Fibroblast of mammary gland (primary cell): ENCODE measurements around the gene ITGA3.

Experiments used
- DNase-seq: peaks from one replicate; pipeline ENCODE4 v3.0.0-alpha.2; 2010; ENCODE audit warnings: low read depth
- H3K4me3 ChIP-seq: 2 replicates; pipeline ENCODE4 v1.5.1; 2011; ENCODE audit warnings: low read depth, mild to moderate bottlenecking, low read length, moderate library complexity; ENCODE audit not compliant: control insufficient read depth
- CTCF ChIP-seq: conservative IDR thresholded peaks from 2 replicates; pipeline ENCODE4 v1.5.1; 2011; ENCODE audit warnings: low read depth, low read length, inconsistent platforms; ENCODE audit not compliant: control insufficient read depth, insufficient read depth

The ITGA3 gene

DNA sequence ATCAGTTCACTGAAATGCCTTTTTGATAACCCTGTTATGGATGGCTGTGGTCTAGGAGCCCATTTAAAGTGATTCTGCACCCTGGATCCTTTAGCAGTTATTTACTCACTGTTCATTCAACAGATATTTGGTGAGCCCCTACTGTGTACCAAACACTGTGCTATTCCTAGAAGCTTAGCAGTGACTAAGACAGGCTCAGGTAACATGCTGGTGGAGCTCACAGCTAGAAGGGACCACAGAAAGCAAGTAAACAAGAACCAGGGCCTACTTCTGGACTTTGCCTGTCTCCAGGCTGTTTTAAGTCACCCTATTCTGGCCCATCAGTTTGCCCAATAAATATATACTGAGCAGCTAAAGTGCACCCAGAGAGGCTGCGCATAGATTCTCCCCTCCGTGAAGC is 11.1 kb downstream of the ITGA3 start:
- TF ChIP-seq CTCF, result no peak
- H3K4me3 ChIP-seq, result no peak overlapping the region
- DNase-seq, result no peak

DNA sequence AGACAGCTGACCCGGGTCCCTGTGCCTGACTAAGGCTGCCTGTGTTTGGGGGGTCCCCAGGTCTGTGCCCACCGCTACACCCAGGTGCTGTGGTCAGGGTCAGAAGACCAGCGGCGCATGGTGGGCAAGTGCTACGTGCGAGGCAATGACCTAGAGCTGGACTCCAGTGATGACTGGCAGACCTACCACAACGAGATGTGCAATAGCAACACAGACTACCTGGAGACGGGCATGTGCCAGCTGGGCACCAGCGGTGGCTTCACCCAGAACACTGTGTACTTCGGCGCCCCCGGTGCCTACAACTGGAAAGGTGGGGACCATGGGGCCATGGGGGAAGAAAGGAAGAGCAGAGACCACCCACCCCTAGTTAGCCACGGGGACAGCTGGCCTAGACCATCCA is 12.1 kb downstream of the ITGA3 start:
- no peak for TF ChIP-seq CTCF
- no peak for DNase-seq
- H3K4me3 ChIP-seq, result no peak overlapping the region

- no peak for DNase-seq
- H3K4me3 ChIP-seq, result no peak overlapping the region
- TF ChIP-seq CTCF, result no peak
These were observed 15.2 kb downstream of the ITGA3 start for GRCh38 chr17:50070908-50071680.

DNA sequence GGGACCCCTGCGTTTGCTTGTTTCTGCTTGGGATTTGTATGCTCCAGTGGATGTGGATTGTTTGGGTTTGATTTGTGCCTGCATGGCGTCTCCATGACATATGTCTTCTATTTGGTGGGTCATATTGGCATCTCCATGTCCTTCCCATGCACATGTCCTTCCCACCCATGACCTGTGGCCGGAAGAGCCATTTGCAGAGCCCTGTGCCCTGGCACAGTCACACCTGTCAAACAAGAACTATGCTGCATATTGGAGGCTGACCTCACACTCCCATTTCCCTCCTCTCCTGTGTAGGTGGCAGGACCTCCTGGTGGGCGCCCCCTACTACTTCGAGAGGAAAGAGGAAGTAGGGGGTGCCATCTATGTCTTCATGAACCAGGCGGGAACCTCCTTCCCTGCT is 15.8 kb downstream of the ITGA3 start:
- H3K4me3 ChIP-seq, result no peak overlapping the region
- DNase-seq, result no peak
- TF ChIP-seq CTCF, result no peak

DNA sequence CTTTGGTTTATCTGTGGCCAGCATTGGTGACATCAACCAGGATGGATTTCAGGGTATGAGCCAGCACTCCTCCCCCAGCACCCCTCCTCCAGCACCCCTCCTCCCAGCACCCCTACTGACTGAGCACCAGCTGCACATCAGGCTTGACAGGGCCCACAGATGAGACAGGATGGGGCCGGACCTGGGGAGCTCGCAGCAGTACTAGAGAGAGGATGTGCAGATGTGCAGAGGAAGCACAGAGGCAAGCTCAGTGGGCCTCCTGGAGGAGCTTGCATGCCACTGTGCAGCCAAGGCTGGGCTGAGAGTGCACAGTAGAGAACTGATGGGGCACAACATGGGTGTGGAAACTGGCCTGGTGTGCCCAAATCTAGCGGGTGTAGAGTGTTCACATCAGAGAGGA is 16.2 kb downstream of the ITGA3 start:
- DNase-seq, result no peak
- no peak for TF ChIP-seq CTCF
- H3K4me3 ChIP-seq, result no peak overlapping the region

DNA sequence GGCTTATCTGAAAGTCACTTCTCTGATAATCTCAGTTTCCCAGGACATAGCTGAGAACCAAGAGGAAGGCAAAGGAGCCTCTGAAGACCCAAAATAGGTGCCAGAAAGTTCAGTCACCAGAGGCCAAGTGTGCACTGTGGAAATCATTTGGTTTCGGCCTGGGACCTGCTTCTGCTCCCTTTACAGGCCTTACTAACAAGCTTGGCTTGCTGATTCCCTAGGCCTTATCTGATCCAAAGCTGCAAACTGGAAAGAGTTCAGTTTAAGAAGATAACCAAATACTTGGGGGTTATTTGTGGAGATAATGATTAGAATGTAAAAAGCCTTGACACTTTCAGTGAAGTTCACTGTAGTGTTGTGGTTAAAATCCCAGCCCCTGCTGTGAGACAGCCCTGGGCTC is 17.0 kb downstream of the ITGA3 start:
- TF ChIP-seq CTCF, result no peak
- H3K4me3 ChIP-seq, result no peak overlapping the region

More for the DNA sequence above, 17.0 kb downstream of the ITGA3 start:
- no peak for DNase-seq
